Adrenal gland (tissue), 12 donors: Measurements from ENCODE around the gene RNF125. TPM values are rescaled to one million over a fixed set of nuclear protein-coding genes. Genes with fewer than 3 reads are reported as not detected.
A peak's percentile ranks its signal among the peaks of the same experiment; 100 is the strongest.

Source experiments
- DNase-seq, 7 donors: peaks; one replicate each; pipeline ENCODE4 v3.0.0-alpha.2; 2019 to 2020
- H3K27ac ChIP-seq, 5 donors: fragments of 200-600 bp; sonication (generic) in 4 of 5; 1 replicate in 3 of 5; 2 replicates in 2 of 5; pipeline versions ENCODE4 v1.5.1 to v1.8.0; 2016 to 2020; ENCODE audit warnings: mild to moderate bottlenecking in 1 of 5
- H3K27me3 ChIP-seq: fragments of 200-600 bp; 2 replicates; pipeline ENCODE4 v1.8.0; 2021
- H3K36me3 ChIP-seq, 2 donors: fragments of 200-600 bp; replicated peaks in 1 of 2; 1 replicate in 1 of 2; 2 replicates in 1 of 2; pipeline versions ENCODE4 v1.5.1 to v1.8.0; 2018 to 2022
- H3K4me1 ChIP-seq, 2 donors: fragments of 200-600 bp; replicated peaks in 1 of 2; 1 replicate in 1 of 2; 2 replicates in 1 of 2; pipeline versions ENCODE4 v1.5.1 to v1.8.0; 2018 to 2021
- H3K4me3 ChIP-seq, 4 donors: fragments of 200-600 bp; sonication (generic) in 3 of 4; one replicate each; pipeline ENCODE4 v1.5.1; 2016 to 2018
- H3K9me3 ChIP-seq, 3 donors: fragments of 200-600 bp; sonication (generic) in 1 of 3; replicated peaks in 1 of 3; 1 replicate in 2 of 3; 2 replicates in 1 of 3; pipeline versions ENCODE4 v1.5.1 to v1.8.0; 2016 to 2021
- CTCF ChIP-seq, 6 experiments: fragments of 450-650 bp in 4 of 6; fragments of 200-600 bp in 2 of 6; sonication (generic) in 1 of 6; IDR thresholded peaks; 1 replicate in 5 of 6; 2 replicates in 1 of 6; pipeline versions ENCODE4 v1.5.1 to v1.8.0; 2016 to 2021; ENCODE audit warnings: antibody characterized with exemption in 6 of 6, mild to moderate bottlenecking in 2 of 6, moderate library complexity in 1 of 6
- POLR2A ChIP-seq, 2 donors: fragments of 450-650 bp; IDR thresholded peaks; one replicate each; pipeline ENCODE4 v1.6.1; 2017; ENCODE audit warnings: antibody characterized with exemption in 2 of 2, mild to moderate bottlenecking in 2 of 2, moderate library complexity in 1 of 2
- WGBS, 4 donors: extraction: QIAGEN DNeasy Blood & Tissue Kit in 2 of 4; methylation state at CpG; one replicate each; pipeline versions ENCODE4 v1.1.5 to v1.1.7; 2013 to 2017; 5-methylcytosine and 5-hydroxymethylcytosine counted together
- intact Hi-C, 2 donors: fragments of 100-400 bp; cut with DNase I; formaldehyde crosslinking; loops; one replicate each; pipeline versions ENCODE4 v1.14.1 to v1.15.0; 2022 to 2023
- polyA plus RNA-seq, 3 donors: library from polyadenylated mRNA; stranded (reverse); fragments of 200-250 nt in 2 of 3; fragments of 350-450 nt in 1 of 3; fragmentation: Illumina TruSeq in 1 of 3; extraction: RNeasy Lipid Tissue Mini Kit (QIAGEN cat#74804) in 1 of 3; gene quantifications; one replicate each; pipeline ENCODE4 v1.2.3, GENCODE V29; 2013 to 2014
- total RNA-seq, 9 donors: library from RNA; depleted of rRNA in 4 of 9; stranded (reverse); fragments of >200 nt in 4 of 9; fragments of 120-200 nt in 1 of 9; fragmentation: NEBNext Ultra II Directional in 1 of 9; extraction: Animal tissue kit (Norgen Biotek cat#: 25700) in 1 of 9; gene quantifications; one replicate each; pipeline versions ENCODE4 v1.1.0 to v1.2.4, GENCODE V29; 2013 to 2023
- donor health status: healthy with polysubstance abuse.
- donor health status: Bipolar disorder and iron deficiency.
- donor health status: DM: yes; HTN: yes; CAD: no.
- donor health status: DM: no; HTN: no; CAD: no.
- donor health status: DM: no; HTN: no; CAD: no.
- donor health status: DM: yes; HTN: yes; CAD: no.

RNF125 gene
- total and polyA plus RNA-seq, 12 donors: 0.44 to 7.9 (median 2.0) TPM

GRCh38 chr18:31976242-31976641 lies 42.4 kb upstream of the RNF125 start:
- H3K4me3 ChIP-seq: no peak overlapping the region
- DNase-seq: no peak
- no peaks in the 10 kb centered on the region for H3K4me1 ChIP-seq
- no peak overlapping the region for H3K27ac ChIP-seq
- intact Hi-C loops: loop anchor here in 1 of 2 donors (10.0 kb wide), 1 partner anchor 231 kb away; no protein-coding TSS in a partner anchor
- no peak for TF ChIP-seq CTCF (IDR thresholded peaks at IDR 0.05)
- no peak for TF ChIP-seq POLR2A (IDR thresholded peaks at IDR 0.05)
- H3K36me3 ChIP-seq: no peaks in the 10 kb centered on the region
- no peaks in the 10 kb centered on the region for H3K9me3 ChIP-seq
- H3K27me3 ChIP-seq: no peaks in the 10 kb centered on the region
- WGBS, 4 donors: 36 to 56% (median 48%) methylated on average over 3 of the region's 3 CpGs

- Histone ChIP-seq H3K4me3 (no peak overlapping the region), H3K27me3 (no peaks in the 10 kb centered on the region), H3K27ac (no peak overlapping the region), H3K4me1 (no peaks in the 10 kb centered on the region), H3K36me3 (no peaks in the 10 kb centered on the region), H3K9me3 (no peaks in the 10 kb centered on the region)
- intact Hi-C loops: loop anchor here in 1 of 2 donors (10.0 kb wide), 1 partner anchor 233 kb away; no protein-coding TSS in a partner anchor
- 61 to 66% (median 65%) methylated on average over 9 of the region's 9 CpGs for WGBS, 4 donors
- peak; percentile 48 to 73 (median 70) for TF ChIP-seq CTCF (IDR thresholded peaks at IDR 0.05)
- TF ChIP-seq POLR2A (IDR thresholded peaks at IDR 0.05): no peak
- peak; percentile 32 to 69 (median 45) for DNase-seq
These were observed 41.3 kb upstream of the RNF125 start for GRCh38 chr18:31977270-31977872.

- Histone ChIP-seq H3K36me3 (no peaks in the 10 kb centered on the region), H3K27me3 (no peaks in the 10 kb centered on the region), H3K4me3 (no peak overlapping the region), H3K27ac (no peak overlapping the region), H3K4me1 (no peaks in the 10 kb centered on the region), H3K9me3 (no peaks in the 10 kb centered on the region)
- no peak for TF ChIP-seq POLR2A (IDR thresholded peaks at IDR 0.05)
- no peak for TF ChIP-seq CTCF (IDR thresholded peaks at IDR 0.05)
- intact Hi-C loops: loop anchor here in 1 of 2 donors (10.0 kb wide), 1 partner anchor 234 kb away; no protein-coding TSS in a partner anchor
- no peak for DNase-seq
- WGBS, 4 donors: 88 to 95% (median 90%) methylated on average over 5 of the region's 5 CpGs
These were observed 40.0 kb upstream of the RNF125 start for GRCh38 chr18:31978616-31979015.

GRCh38 chr18:31979714-31980113 lies 38.9 kb upstream of the RNF125 start:
- Histone ChIP-seq H3K9me3 (no peaks in the 10 kb centered on the region), H3K4me1 (no peaks in the 10 kb centered on the region), H3K27me3 (no peaks in the 10 kb centered on the region), H3K36me3 (no peaks in the 10 kb centered on the region), H3K4me3 (no peak overlapping the region), H3K27ac (no peak overlapping the region)
- 86 to 95% (median 90%) methylated on average over 2 of the region's 2 CpGs for WGBS, 4 donors
- intact Hi-C loops: loop anchor here in 1 of 2 donors (10.0 kb wide), 1 partner anchor 235 kb away; no protein-coding TSS in a partner anchor
- DNase-seq: no peak
- TF ChIP-seq POLR2A (IDR thresholded peaks at IDR 0.05): no peak
- TF ChIP-seq CTCF (IDR thresholded peaks at IDR 0.05): no peak
